Measurements from ENCODE around the gene SLC25A41.

DNA sequence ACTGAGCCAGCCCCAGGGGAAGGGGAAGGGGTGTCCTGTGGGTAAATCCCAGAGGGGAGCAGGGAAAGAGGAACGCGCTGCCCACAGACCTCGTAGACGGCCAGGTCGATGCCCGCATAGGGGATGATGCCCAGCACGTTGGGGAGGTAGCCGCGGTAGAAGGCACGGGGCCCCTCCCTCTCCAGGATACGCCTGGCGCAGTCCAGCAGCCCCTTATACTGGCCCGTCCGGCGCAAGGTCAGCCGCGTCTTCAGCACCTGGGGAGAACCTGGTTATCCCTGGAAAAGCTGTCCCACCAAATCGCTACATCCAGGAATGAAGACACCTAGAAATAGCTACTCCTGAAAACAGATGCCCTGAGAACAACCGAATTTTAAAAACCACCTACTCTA is 18.7 kb upstream of the SLC25A41 start:
- TF ChIP-seq, protein P1, sequence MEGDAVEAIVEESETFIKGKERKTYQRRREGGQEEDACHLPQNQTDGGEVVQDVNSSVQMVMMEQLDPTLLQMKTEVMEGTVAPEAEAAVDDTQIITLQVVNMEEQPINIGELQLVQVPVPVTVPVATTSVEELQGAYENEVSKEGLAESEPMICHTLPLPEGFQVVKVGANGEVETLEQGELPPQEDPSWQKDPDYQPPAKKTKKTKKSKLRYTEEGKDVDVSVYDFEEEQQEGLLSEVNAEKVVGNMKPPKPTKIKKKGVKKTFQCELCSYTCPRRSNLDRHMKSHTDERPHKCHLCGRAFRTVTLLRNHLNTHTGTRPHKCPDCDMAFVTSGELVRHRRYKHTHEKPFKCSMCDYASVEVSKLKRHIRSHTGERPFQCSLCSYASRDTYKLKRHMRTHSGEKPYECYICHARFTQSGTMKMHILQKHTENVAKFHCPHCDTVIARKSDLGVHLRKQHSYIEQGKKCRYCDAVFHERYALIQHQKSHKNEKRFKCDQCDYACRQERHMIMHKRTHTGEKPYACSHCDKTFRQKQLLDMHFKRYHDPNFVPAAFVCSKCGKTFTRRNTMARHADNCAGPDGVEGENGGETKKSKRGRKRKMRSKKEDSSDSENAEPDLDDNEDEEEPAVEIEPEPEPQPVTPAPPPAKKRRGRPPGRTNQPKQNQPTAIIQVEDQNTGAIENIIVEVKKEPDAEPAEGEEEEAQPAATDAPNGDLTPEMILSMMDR (IDR thresholded peaks at IDR 0.05; ENCODE audit: low read depth, low read length) = no peak
- TF ChIP-seq POLR2A (IDR thresholded peaks at IDR 0.05; ENCODE audit: extremely low read depth, insufficient read length) (no peak), MYC (IDR thresholded peaks at IDR 0.05; ENCODE audit: low read depth, low read length) (no peak)
- TF ChIP-seq, protein P2, sequence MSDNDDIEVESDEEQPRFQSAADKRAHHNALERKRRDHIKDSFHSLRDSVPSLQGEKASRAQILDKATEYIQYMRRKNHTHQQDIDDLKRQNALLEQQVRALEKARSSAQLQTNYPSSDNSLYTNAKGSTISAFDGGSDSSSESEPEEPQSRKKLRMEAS (IDR thresholded peaks at IDR 0.05; ENCODE audit: low read depth, low read length) = no peak

Measured in NB4 (cell line).